ENCODE data around the gene PIK3R5. TPM values are rescaled to one million over a fixed set of nuclear protein-coding genes. Genes with fewer than 3 reads are reported as not detected.

The PIK3R5 gene
- polyA plus RNA-seq, 2 of the 4 experiments (the other 2 are of a cell fraction): 0.01 TPM; not detected in 1

DNA sequence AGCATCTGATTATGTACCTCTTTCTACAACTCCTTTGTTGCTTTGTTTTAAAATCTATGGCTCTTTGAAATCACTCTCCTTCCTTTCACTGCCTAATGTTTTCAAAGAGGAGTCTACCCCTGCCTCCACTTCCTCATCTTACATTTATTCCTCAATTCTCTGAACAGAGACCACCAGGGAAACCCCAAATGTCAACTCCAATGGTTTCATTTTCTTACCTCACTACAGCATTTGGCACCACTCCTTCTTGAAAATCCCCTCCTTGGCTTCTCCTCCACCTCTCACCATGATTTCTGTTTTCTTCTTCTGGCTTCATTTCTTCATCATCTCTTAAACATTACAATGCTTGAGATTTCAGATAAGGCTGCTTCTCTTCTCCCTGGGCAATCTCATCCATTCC, 2.4 kb upstream of the PIK3R5 start:
- Histone ChIP-seq H3K4me1 (no peaks in the 10 kb centered on the region), H3K4me3 (no peak overlapping the region), H3K27ac (no peak overlapping the region), H3K4me2 (no peak overlapping the region), H3K9me3 (peaks cover 14% of the 10 kb centered on the region)
- TF ChIP-seq CHD2 (IDR thresholded peaks at IDR 0.05; ENCODE audit: low read length, partially characterized antibody): no peak
- TF ChIP-seq EHMT2 (IDR thresholded peaks at IDR 0.05; ENCODE audit: low read depth): no peak
- TF ChIP-seq, protein P1, sequence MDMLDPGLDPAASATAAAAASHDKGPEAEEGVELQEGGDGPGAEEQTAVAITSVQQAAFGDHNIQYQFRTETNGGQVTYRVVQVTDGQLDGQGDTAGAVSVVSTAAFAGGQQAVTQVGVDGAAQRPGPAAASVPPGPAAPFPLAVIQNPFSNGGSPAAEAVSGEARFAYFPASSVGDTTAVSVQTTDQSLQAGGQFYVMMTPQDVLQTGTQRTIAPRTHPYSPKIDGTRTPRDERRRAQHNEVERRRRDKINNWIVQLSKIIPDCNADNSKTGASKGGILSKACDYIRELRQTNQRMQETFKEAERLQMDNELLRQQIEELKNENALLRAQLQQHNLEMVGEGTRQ (IDR thresholded peaks at IDR 0.05): no peak
- TF ChIP-seq CEBPB (IDR thresholded peaks at IDR 0.05): no peak
- TF ChIP-seq ATOH8 (CRISPR knock-in tag; IDR thresholded peaks at IDR 0.05; ENCODE audit: low read depth): no peak
- no peak for TF ChIP-seq FOSL2 (IDR thresholded peaks at IDR 0.05)
- TF ChIP-seq FOSL2 (CRISPR knock-in tag; IDR thresholded peaks at IDR 0.05): no peak
- no peak for TF ChIP-seq CBX2 (IDR thresholded peaks at IDR 0.05; ENCODE audit: borderline replicate concordance, low read depth)
- no peak for TF ChIP-seq FOSB (CRISPR knock-in tag; IDR thresholded peaks at IDR 0.05)
- POLR2A ChIA-PET: no interaction called here
- FAIRE-seq: no peak
- no peak for ATAC-seq
- DNase-seq (ENCODE audit: low read depth in 1 of 2, low spot score in 1 of 2): no peak
- CTCF ChIA-PET: no interaction called here

- FAIRE-seq: no peak
- POLR2A ChIA-PET: no interaction called here
Measured at GRCh38 chr17:8966926-8967325, 1.4 kb upstream of the PIK3R5 start.

More at GRCh38 chr17:8966926-8967325, 1.4 kb upstream of the PIK3R5 start:
- H3K4me3 ChIP-seq: no peak overlapping the region
- ATAC-seq (no peak), DNase-seq (ENCODE audit: low read depth in 1 of 2, low spot score in 1 of 2) (no peak)
- no peak overlapping the region for H3K27ac ChIP-seq
- 34% methylated on average over 9 of the region's 9 CpGs for WGBS (ENCODE audit: missing lambda C conversion rate)
- TF ChIP-seq HOXB13 (CRISPR knock-in tag; IDR thresholded peaks at IDR 0.05; ENCODE audit: low read depth): no peak
- TF ChIP-seq, protein P2, sequence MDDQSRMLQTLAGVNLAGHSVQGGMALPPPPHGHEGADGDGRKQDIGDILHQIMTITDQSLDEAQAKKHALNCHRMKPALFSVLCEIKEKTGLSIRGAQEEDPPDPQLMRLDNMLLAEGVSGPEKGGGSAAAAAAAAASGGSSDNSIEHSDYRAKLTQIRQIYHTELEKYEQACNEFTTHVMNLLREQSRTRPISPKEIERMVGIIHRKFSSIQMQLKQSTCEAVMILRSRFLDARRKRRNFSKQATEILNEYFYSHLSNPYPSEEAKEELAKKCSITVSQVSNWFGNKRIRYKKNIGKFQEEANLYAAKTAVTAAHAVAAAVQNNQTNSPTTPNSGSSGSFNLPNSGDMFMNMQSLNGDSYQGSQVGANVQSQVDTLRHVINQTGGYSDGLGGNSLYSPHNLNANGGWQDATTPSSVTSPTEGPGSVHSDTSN (IDR thresholded peaks at IDR 0.05): no peak
- TF ChIP-seq, protein P3, sequence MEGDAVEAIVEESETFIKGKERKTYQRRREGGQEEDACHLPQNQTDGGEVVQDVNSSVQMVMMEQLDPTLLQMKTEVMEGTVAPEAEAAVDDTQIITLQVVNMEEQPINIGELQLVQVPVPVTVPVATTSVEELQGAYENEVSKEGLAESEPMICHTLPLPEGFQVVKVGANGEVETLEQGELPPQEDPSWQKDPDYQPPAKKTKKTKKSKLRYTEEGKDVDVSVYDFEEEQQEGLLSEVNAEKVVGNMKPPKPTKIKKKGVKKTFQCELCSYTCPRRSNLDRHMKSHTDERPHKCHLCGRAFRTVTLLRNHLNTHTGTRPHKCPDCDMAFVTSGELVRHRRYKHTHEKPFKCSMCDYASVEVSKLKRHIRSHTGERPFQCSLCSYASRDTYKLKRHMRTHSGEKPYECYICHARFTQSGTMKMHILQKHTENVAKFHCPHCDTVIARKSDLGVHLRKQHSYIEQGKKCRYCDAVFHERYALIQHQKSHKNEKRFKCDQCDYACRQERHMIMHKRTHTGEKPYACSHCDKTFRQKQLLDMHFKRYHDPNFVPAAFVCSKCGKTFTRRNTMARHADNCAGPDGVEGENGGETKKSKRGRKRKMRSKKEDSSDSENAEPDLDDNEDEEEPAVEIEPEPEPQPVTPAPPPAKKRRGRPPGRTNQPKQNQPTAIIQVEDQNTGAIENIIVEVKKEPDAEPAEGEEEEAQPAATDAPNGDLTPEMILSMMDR (IDR thresholded peaks at IDR 0.05): no peak
- no peak for TF ChIP-seq HDAC2 (IDR thresholded peaks at IDR 0.05)
- TF ChIP-seq, protein P1 (IDR thresholded peaks at IDR 0.05): no peak
- no peak for TF ChIP-seq MAFK (IDR thresholded peaks at IDR 0.05; ENCODE audit: partially characterized antibody)
- no peak for TF ChIP-seq CHD2 (IDR thresholded peaks at IDR 0.05; ENCODE audit: low read length, partially characterized antibody)
- TF ChIP-seq ATOH8 (CRISPR knock-in tag; IDR thresholded peaks at IDR 0.05; ENCODE audit: low read depth): no peak
- no peak for TF ChIP-seq HOXA7 (CRISPR knock-in tag; IDR thresholded peaks at IDR 0.05)
- no peak for TF ChIP-seq ZSCAN20 (CRISPR knock-in tag; IDR thresholded peaks at IDR 0.05)
- TF ChIP-seq NPAS2 (CRISPR knock-in tag; IDR thresholded peaks at IDR 0.05; ENCODE audit: borderline replicate concordance): no peak
- TF ChIP-seq EP300 (IDR thresholded peaks at IDR 0.05): no peak
- no peak for TF ChIP-seq SREBF2 (IDR thresholded peaks at IDR 0.05)
- TF ChIP-seq NFE2L2 (conservative IDR thresholded peaks at IDR 0.05; ENCODE audit: low read length): no peak
- TF ChIP-seq CBX2 (IDR thresholded peaks at IDR 0.05; ENCODE audit: borderline replicate concordance, low read depth): no peak
- CTCF ChIA-PET: no interaction called here
- no peak overlapping the region for H3K4me2 ChIP-seq
- H3K9me3 ChIP-seq: peaks cover 10% of the 10 kb centered on the region
- no peaks in the 10 kb centered on the region for H3K4me1 ChIP-seq

Data from A549 (cell line).